ENCODE results near the gene FETUB. TPM values are rescaled to one million over a fixed set of nuclear protein-coding genes. Genes with fewer than 3 reads are reported as not detected.

The FETUB gene
- total and polyA plus RNA-seq, 2 of the 8 experiments (the other 6 are each of a cell fraction or from before 2014, with no cell fraction given), result 0.15 TPM; not detected in 1

DNA sequence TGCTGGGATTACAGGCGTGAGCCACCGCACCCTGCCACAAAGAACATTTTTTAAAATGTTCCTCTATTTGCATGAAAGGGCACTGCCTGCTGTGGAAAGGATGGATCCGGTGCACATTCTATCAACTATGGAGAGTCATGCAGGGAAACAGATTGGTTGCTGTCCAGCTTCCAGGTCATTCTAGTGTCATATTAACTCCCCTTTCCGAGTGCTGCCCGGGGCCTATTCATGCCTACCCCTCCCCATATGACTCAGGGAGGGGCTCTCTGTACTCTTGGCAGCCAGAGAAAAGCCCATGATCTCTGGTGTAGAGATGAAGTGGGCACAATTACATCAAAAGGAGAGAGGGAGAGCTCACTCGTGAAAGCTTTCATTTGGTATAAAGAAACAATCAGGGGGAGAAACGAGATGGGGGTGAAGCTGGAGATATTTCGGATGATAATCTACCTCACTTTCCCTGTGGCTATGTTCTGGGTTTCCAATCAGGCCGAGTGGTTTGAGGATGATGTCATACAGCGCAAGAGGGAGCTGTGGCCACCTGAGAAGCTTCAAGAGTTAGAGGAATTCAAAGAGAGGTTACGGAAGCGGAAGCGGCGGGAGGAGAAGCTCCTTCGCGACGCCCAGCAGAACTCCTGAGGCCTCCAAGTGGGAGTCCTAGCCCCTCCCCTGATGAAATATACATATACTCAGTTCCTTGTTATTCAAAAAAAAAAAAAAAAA lies 43.5 kb upstream of the FETUB start (continued):
- TF ChIP-seq POLR2A (IDR thresholded peaks at IDR 0.05; ENCODE audit: control extremely low read depth in 1 of 2, low read depth in 2 of 2, low read length in 2 of 2) (no peak), CHD1 (IDR thresholded peaks at IDR 0.05; ENCODE audit: low read depth, low read length) (no peak), TAF7 (optimal IDR thresholded peaks at IDR 0.05; ENCODE audit: borderline replicate concordance, low read depth, low read length) (no peak), CREB1 (IDR thresholded peaks at IDR 0.05) (0 out of 2 replicates have a peak, but pooled peaks have one; percentile 16), EZH2 (IDR thresholded peaks at IDR 0.05; ENCODE audit: low read depth, low read length, severe bottlenecking) (no peak), CEBPB (IDR thresholded peaks at IDR 0.05; ENCODE audit: low read depth, low read length) (0 out of 2 replicates have a peak, but pooled peaks have one; percentile 27), ATF2 (IDR thresholded peaks at IDR 0.05; ENCODE audit: low read length) (peak; percentile 65; the same call in 1 of the 2 replicates), NANOG (IDR thresholded peaks at IDR 0.05; ENCODE audit: insufficient read depth, low read depth, low read length, poor library complexity, severe bottlenecking) (no peak), SP4 (IDR thresholded peaks at IDR 0.05; ENCODE audit: low read length) (no peak), RBBP5 (IDR thresholded peaks at IDR 0.05; ENCODE audit: borderline replicate concordance, low read depth, low read length) (no peak), POLR2AphosphoS5 (IDR thresholded peaks at IDR 0.05; ENCODE audit: low read depth, low read length) (no peak), JUND (IDR thresholded peaks at IDR 0.05; ENCODE audit: low read length) (peak; percentile 47; the same call in 1 of the 2 replicates), E2F6 (IDR thresholded peaks at IDR 0.05) (peak; percentile 28; the same call in 1 of the 2 replicates), CBX8 (IDR thresholded peaks at IDR 0.05; ENCODE audit: borderline replicate concordance, low read depth, low read length) (no peak), KDM5A (IDR thresholded peaks at IDR 0.05; ENCODE audit: low read length) (no peak), RAD21 (IDR thresholded peaks at IDR 0.05 in 1 of 2, conservative IDR thresholded peaks at IDR 0.05 in 1 of 2; ENCODE audit: low read depth in 2 of 2, low read length in 2 of 2) (peak in 1 of 2 experiments; percentile 22; a peak in 1 of 4 replicates), BACH1 (IDR thresholded peaks at IDR 0.05; ENCODE audit: low read length) (no peak), GABPA (IDR thresholded peaks at IDR 0.05; ENCODE audit: borderline replicate concordance, insufficient read depth, low read length) (no peak), HDAC2 (IDR thresholded peaks at IDR 0.05; ENCODE audit: borderline replicate concordance in 1 of 2, low read depth in 2 of 2, low read length in 2 of 2) (no peak), TCF12 (IDR thresholded peaks at IDR 0.05; ENCODE audit: low read depth, low read length) (no peak), SAP30 (IDR thresholded peaks at IDR 0.05; ENCODE audit: insufficient read depth, insufficient replicate concordance, low read length) (no peak), SRF (IDR thresholded peaks at IDR 0.05; ENCODE audit: low read depth, low read length) (no peak)
